ENCODE data around the gene C1orf210. TPM values are rescaled to one million over a fixed set of nuclear protein-coding genes. Genes with fewer than 3 reads are reported as not detected.

Gene C1orf210
- total and polyA plus RNA-seq, 2 experiments from 2014 or later = 32.3 to 47.4 TPM

DNA sequence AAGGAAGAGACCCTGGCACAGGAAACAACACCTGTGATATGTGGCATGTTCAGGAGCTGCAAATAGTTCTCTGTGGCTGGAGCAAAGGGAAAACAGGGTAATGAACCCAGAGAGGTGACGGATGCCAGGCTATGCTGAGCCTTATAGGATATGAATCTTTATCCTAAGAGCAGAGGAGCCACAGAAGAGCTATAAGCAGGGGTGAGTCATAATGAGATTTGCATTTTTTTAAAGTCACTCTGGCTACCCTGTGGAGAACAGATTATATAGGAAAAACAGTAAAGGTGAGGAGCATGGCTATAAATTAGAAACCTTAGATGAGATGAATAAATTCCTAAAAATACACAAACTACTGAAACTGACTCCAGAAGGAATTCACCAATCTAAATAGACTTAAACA is 39.4 kb upstream of the C1orf210 start:
- DNase-seq (ENCODE audit: low spot score) = no peak
- Histone ChIP-seq H3K27ac (no peak overlapping the region), H3K27me3 (no peaks in the 10 kb centered on the region), H3K36me3 (replicated peaks; ENCODE audit: insufficient read depth, low read depth) (no peaks in the 10 kb centered on the region), H3K4me2 (no peak overlapping the region), H3K9me3 (ENCODE audit: low read depth) (no peaks in the 10 kb centered on the region), H2AFZ (no peak overlapping the region), H3K79me2 (no peaks in the 10 kb centered on the region), H4K20me1 (ENCODE audit: insufficient read depth, poor library complexity, severe bottlenecking) (no peaks in the 10 kb centered on the region), H3K4me1 (ENCODE audit: insufficient read depth) (no peaks in the 10 kb centered on the region), H3K9me2 (replicated peaks; ENCODE audit: insufficient read depth) (no peaks in the 10 kb centered on the region), H3K4me3 (no peak overlapping the region)
- TF ChIP-seq EZH2phosphoT487 (IDR thresholded peaks at IDR 0.05; ENCODE audit: low read depth, severe bottlenecking, unreplicated experiment) (no peak), EZH2 (IDR thresholded peaks at IDR 0.05; ENCODE audit: borderline replicate concordance) (no peak)
- TF ChIP-seq, protein P1, sequence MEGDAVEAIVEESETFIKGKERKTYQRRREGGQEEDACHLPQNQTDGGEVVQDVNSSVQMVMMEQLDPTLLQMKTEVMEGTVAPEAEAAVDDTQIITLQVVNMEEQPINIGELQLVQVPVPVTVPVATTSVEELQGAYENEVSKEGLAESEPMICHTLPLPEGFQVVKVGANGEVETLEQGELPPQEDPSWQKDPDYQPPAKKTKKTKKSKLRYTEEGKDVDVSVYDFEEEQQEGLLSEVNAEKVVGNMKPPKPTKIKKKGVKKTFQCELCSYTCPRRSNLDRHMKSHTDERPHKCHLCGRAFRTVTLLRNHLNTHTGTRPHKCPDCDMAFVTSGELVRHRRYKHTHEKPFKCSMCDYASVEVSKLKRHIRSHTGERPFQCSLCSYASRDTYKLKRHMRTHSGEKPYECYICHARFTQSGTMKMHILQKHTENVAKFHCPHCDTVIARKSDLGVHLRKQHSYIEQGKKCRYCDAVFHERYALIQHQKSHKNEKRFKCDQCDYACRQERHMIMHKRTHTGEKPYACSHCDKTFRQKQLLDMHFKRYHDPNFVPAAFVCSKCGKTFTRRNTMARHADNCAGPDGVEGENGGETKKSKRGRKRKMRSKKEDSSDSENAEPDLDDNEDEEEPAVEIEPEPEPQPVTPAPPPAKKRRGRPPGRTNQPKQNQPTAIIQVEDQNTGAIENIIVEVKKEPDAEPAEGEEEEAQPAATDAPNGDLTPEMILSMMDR (IDR thresholded peaks at IDR 0.05; ENCODE audit: poor library complexity) = no peak
- 94% methylated on average over 1 of the region's 1 CpG for WGBS (ENCODE audit: low lambda C conversion rate, missing lambda C conversion rate)

DNA sequence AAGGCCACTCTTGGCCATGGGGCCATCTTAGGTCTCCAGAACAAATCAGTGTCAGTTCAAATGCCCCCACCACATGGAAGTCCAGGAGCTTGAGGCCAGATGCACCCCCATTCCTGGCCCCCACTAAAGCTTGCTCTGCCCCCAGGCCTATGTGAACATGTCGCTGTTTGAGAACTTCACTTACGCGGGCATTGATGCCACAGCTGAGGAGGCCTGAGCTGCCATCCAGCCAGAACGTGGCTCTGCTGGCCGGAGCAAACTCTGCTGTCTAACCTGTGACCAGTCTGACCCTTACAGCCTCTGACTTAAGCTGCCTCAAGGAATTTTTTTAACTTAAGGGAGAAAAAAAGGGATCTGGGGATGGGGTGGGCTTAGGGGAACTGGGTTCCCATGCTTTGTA is 37.1 kb upstream of the C1orf210 start:
- Histone ChIP-seq H3K4me3 (no peak overlapping the region), H3K4me2 (no peak overlapping the region), H4K20me1 (ENCODE audit: insufficient read depth, poor library complexity, severe bottlenecking) (no peaks in the 10 kb centered on the region), H3K36me3 (replicated peaks; ENCODE audit: insufficient read depth, low read depth) (no peaks in the 10 kb centered on the region), H3K9me2 (replicated peaks; ENCODE audit: insufficient read depth) (no peaks in the 10 kb centered on the region), H3K27me3 (no peaks in the 10 kb centered on the region), H3K9me3 (ENCODE audit: low read depth) (no peaks in the 10 kb centered on the region), H3K79me2 (no peaks in the 10 kb centered on the region), H3K4me1 (ENCODE audit: insufficient read depth) (no peaks in the 10 kb centered on the region), H3K27ac (no peak overlapping the region), H2AFZ (no peak overlapping the region)
- DNase-seq (ENCODE audit: low spot score) = no peak
- WGBS (ENCODE audit: low lambda C conversion rate, missing lambda C conversion rate) = 97% methylated on average over 5 of the region's 5 CpGs
- TF ChIP-seq, protein P1 (IDR thresholded peaks at IDR 0.05; ENCODE audit: poor library complexity) = no peak
- TF ChIP-seq EZH2 (IDR thresholded peaks at IDR 0.05; ENCODE audit: borderline replicate concordance) (no peak), EZH2phosphoT487 (IDR thresholded peaks at IDR 0.05; ENCODE audit: low read depth, severe bottlenecking, unreplicated experiment) (no peak)

DNA sequence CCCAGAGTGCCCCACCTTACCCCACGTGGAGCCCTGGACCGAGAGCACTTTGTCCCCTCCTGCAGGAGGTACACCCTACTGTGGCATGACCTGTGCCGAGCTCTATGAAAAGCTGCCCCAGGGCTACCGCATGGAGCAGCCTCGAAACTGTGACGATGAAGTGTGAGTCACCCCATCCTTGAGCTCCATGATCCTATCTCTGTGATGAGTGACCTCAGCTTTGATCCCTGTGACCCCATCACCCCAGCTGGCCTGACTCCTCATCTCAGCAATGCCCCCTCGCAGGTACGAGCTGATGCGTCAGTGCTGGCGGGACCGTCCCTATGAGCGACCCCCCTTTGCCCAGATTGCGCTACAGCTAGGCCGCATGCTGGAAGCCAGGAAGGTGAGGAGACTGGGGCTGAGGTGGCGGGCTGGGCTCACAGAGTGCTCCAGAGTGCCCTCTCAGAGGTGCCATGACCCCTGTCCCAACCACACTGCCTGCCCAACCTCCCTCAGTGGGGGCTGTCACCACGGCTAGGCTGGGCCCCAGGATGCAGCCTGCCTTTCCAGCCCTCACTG is 36.0 kb upstream of the C1orf210 start:
- Histone ChIP-seq H3K4me2 (no peak overlapping the region), H3K4me1 (ENCODE audit: insufficient read depth) (no peaks in the 10 kb centered on the region), H3K36me3 (replicated peaks; ENCODE audit: insufficient read depth, low read depth) (no peaks in the 10 kb centered on the region), H3K79me2 (no peaks in the 10 kb centered on the region), H3K4me3 (no peak overlapping the region), H3K27me3 (no peaks in the 10 kb centered on the region), H4K20me1 (ENCODE audit: insufficient read depth, poor library complexity, severe bottlenecking) (no peaks in the 10 kb centered on the region), H3K9me2 (replicated peaks; ENCODE audit: insufficient read depth) (no peaks in the 10 kb centered on the region), H2AFZ (no peak overlapping the region), H3K27ac (no peak overlapping the region), H3K9me3 (ENCODE audit: low read depth) (no peaks in the 10 kb centered on the region)
- DNase-seq (ENCODE audit: low spot score) = no peak
- WGBS (ENCODE audit: low lambda C conversion rate, missing lambda C conversion rate) = 90% methylated on average over 16 of the region's 16 CpGs
- TF ChIP-seq, protein P1 (IDR thresholded peaks at IDR 0.05; ENCODE audit: poor library complexity) = no peak
- TF ChIP-seq EZH2 (IDR thresholded peaks at IDR 0.05; ENCODE audit: borderline replicate concordance) = no peak
- TF ChIP-seq EZH2phosphoT487 (IDR thresholded peaks at IDR 0.05; ENCODE audit: low read depth, severe bottlenecking, unreplicated experiment) = no peak
